Ishikawa (cell line): ENCODE measurements around the gene ASTN2.

Experiments
- CEBPB ChIP-seq: IDR thresholded peaks from 2 replicates; pipeline ENCODE4 v1.6.1; 2012
- CREB1 ChIP-seq: IDR thresholded peaks from 2 replicates; pipeline ENCODE4 v1.6.1; 2012; ENCODE audit warnings: low read depth
- EGR1 ChIP-seq: IDR thresholded peaks from 2 replicates; pipeline ENCODE4 v1.6.1; 2012
- EP300 ChIP-seq: IDR thresholded peaks from 2 replicates; pipeline ENCODE4 v1.6.1; 2012; ENCODE audit warnings: borderline replicate concordance
- FOXM1 ChIP-seq: IDR thresholded peaks from 2 replicates; pipeline ENCODE4 v1.6.1; 2012; ENCODE audit warnings: low read depth, borderline replicate concordance
- NFIC ChIP-seq: IDR thresholded peaks from 2 replicates; pipeline ENCODE4 v1.6.1; 2012
- RAD21 ChIP-seq: IDR thresholded peaks from 2 replicates; pipeline ENCODE4 v1.6.1; 2012; ENCODE audit warnings: low read depth
- TAF1 ChIP-seq: IDR thresholded peaks from 2 replicates; pipeline ENCODE4 v1.6.1; 2012; ENCODE audit warnings: low read depth, mild to moderate bottlenecking
- TCF12 ChIP-seq: IDR thresholded peaks from 2 replicates; pipeline ENCODE4 v1.6.1; 2012; ENCODE audit warnings: low read depth
- TEAD4 ChIP-seq: IDR thresholded peaks from 2 replicates; pipeline ENCODE4 v1.6.1; 2012
- YY1 ChIP-seq: IDR thresholded peaks from 2 replicates; pipeline ENCODE4 v1.6.1; 2012; ENCODE audit warnings: low read depth
- ZBTB7A ChIP-seq: IDR thresholded peaks from 2 replicates; pipeline ENCODE4 v1.6.1; 2012; ENCODE audit warnings: low read depth
- TF ChIP-seq, protein P1 (sequence below): IDR thresholded peaks from 2 replicates; pipeline ENCODE4 v1.6.1; 2012
- TF ChIP-seq, protein P2 (sequence below): IDR thresholded peaks from 2 replicates; pipeline ENCODE4 v1.6.1; 2012
- TF ChIP-seq, protein P3 (sequence below): IDR thresholded peaks from 2 replicates; pipeline ENCODE4 v1.6.1; 2012; ENCODE audit warnings: low read depth, mild to moderate bottlenecking

ASTN2 gene

DNA sequence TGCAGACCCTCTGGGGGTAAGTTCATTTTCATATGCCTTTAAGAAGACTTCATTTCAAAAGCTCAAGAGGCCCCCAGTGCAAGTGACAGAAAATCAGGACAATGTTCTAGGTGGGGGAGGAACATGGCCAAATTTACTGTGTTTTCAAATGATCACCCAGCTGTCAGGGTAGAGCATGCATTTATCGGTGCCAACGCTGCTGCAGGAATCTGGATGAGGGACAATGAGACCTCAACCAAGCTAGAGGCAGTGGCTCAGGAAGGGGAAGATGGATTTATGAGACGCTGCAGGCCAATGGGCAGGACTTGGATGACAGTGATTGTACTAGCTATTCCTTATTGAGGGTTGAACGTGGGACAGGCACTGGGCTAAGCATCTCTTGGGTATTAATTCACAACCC lies 278.4 kb downstream of the ASTN2 start:
- TF ChIP-seq EP300 (no peak), CEBPB (no peak), CREB1 (no peak), ZBTB7A (no peak), TCF12 (no peak), TEAD4 (no peak), EGR1 (no peak), FOXM1 (no peak), NFIC (no peak), RAD21 (no peak)
- TF ChIP-seq, protein P1, sequence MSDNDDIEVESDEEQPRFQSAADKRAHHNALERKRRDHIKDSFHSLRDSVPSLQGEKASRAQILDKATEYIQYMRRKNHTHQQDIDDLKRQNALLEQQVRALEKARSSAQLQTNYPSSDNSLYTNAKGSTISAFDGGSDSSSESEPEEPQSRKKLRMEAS: no peak
- TF ChIP-seq, protein P2, sequence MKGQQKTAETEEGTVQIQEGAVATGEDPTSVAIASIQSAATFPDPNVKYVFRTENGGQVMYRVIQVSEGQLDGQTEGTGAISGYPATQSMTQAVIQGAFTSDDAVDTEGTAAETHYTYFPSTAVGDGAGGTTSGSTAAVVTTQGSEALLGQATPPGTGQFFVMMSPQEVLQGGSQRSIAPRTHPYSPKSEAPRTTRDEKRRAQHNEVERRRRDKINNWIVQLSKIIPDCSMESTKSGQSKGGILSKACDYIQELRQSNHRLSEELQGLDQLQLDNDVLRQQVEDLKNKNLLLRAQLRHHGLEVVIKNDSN: no peak
- TF ChIP-seq, protein P3, sequence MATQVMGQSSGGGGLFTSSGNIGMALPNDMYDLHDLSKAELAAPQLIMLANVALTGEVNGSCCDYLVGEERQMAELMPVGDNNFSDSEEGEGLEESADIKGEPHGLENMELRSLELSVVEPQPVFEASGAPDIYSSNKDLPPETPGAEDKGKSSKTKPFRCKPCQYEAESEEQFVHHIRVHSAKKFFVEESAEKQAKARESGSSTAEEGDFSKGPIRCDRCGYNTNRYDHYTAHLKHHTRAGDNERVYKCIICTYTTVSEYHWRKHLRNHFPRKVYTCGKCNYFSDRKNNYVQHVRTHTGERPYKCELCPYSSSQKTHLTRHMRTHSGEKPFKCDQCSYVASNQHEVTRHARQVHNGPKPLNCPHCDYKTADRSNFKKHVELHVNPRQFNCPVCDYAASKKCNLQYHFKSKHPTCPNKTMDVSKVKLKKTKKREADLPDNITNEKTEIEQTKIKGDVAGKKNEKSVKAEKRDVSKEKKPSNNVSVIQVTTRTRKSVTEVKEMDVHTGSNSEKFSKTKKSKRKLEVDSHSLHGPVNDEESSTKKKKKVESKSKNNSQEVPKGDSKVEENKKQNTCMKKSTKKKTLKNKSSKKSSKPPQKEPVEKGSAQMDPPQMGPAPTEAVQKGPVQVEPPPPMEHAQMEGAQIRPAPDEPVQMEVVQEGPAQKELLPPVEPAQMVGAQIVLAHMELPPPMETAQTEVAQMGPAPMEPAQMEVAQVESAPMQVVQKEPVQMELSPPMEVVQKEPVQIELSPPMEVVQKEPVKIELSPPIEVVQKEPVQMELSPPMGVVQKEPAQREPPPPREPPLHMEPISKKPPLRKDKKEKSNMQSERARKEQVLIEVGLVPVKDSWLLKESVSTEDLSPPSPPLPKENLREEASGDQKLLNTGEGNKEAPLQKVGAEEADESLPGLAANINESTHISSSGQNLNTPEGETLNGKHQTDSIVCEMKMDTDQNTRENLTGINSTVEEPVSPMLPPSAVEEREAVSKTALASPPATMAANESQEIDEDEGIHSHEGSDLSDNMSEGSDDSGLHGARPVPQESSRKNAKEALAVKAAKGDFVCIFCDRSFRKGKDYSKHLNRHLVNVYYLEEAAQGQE: no peak

DNA sequence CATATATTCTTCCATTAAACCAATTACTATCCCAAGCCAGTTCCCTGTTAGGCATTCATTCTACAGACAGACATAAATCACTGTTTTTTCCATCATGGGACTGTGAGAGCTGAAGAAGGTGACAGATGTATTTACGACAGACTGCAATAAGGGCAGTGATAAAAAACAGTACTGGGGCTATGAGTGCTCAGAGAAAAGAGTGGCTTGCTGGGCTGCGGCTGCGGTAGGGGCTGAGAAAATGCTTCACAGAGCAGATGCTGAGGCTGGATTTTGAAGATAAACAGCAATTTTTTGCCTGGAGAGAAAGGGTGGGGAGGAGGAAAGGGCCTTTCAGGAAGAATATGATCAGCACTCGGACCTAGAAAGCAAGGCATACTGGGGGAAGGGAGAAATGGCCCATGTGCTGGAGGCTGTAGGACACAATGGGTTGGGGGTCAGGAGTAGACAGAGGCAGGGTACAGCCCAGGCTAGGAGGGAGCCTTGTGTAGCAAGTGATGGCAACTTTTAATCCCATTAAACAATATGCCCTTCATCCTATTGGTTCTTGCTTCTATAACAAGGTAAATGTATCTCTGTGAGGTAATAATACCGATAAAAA lies 279.3 kb downstream of the ASTN2 start:
- TF ChIP-seq, protein P3: no peak
- TF ChIP-seq, protein P1: no peak
- TF ChIP-seq EGR1 (no peak), ZBTB7A (no peak), YY1 (no peak), NFIC (no peak), TAF1 (no peak), TEAD4 (no peak)
- TF ChIP-seq, protein P2: no peak

DNA sequence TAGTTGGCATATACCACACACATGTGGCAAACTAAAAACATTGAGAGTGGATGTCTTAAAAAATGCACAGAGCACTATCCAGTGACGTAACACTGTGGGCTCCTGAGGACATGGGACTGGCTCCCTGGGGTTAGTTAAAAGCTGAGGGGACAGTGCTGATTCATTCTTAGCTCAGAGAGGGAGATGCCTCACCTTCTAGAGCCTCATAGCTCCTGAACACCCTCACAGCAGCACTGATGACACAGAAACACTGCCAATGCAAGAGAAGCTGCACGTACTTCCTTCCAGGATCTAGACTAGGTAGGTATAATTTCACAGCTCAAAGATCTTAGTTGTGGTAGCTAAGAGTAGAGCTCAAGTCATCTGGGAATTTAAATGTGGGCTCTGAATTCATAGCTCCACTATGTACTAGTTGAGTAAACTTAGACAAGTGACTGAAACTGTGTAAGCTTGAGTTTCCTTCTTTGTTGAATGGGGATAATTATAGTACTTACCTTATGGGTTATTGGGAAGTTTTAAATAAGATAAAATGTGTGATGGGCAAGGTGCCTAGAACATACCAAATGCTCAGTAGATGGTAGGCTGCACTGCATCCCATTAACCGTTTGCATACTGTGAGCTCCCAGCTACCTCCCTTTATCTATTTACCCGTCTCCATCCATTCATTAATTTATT lies 279.9 kb downstream of the ASTN2 start:
- TF ChIP-seq YY1 (no peak), ZBTB7A (no peak), RAD21 (no peak), CREB1 (no peak), TEAD4 (no peak), TCF12 (no peak), NFIC (no peak), TAF1 (no peak)
- TF ChIP-seq, protein P3: no peak
- TF ChIP-seq, protein P2: no peak

DNA sequence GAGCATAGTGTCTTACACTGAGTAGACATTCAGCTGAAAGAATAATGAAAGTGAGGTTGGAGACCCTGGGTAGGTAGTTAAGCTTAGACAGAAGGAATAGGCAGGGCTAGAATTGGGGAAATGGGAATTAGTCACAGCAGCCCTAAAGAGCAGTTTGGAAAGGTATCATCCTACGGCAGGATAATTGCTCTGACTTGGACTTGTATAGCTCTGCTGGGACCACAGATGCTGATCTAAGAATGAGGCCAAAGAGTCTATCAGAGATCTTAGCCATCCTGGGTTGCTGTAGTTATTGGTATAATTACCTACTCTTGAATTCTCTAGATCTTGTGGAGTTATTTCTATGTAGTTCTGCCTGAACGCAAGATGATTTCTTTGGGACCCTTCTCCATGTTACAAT lies 288.0 kb downstream of the ASTN2 start:
- TF ChIP-seq ZBTB7A: no peak
- TF ChIP-seq TCF12: no peak
- TF ChIP-seq NFIC: no peak
- TF ChIP-seq CEBPB: no peak
- TF ChIP-seq EGR1: no peak
- TF ChIP-seq TEAD4: no peak
- TF ChIP-seq YY1: no peak
- no peak for TF ChIP-seq TAF1
- TF ChIP-seq, protein P2: no peak
- no peak for TF ChIP-seq CREB1
- TF ChIP-seq RAD21: no peak
- TF ChIP-seq, protein P3: no peak
- no peak for TF ChIP-seq EP300
- TF ChIP-seq, protein P1: no peak
